ENCODE results near the gene GPX8. TPM values are rescaled to one million over a fixed set of nuclear protein-coding genes. Genes with fewer than 3 reads are reported as not detected.

Gene GPX8
- polyA plus RNA-seq, 1 donor from 2014 or later, result 1.2 TPM

DNA sequence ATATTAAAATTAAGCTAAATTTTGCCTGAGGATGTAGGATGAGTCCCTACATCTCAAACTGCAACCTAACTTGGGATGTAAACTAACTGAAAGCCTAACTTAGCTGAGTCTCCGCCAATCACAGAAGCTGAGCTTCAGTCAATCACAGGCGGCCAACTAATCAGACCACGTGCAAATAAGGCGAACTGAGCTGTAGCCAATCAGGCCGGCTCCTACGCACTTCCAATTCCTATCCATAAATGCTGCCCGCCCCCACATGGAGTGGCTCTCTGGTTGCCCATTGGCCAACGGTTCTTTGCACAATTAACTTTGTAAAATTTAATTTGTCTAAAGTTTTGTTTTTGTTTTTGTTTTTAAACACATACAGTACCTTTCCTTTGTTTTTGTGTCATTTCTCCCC lies 13.9 kb upstream of the GPX8 start:
- H3K9me2 ChIP-seq (ENCODE audit: insufficient read depth, low read length), result no peaks in the 10 kb centered on the region
- no peaks in the 10 kb centered on the region for H3K36me3 ChIP-seq (ENCODE audit: insufficient read depth, low read length)
- H3K4me2 ChIP-seq (ENCODE audit: low read length), result no peak overlapping the region
- TF ChIP-seq RAD21 (conservative IDR thresholded peaks at IDR 0.05) (no peak), EZH2 (IDR thresholded peaks at IDR 0.05; ENCODE audit: borderline replicate concordance, insufficient read depth, low read length, poor library complexity, severe bottlenecking) (no peak), POLR2AphosphoS5 (IDR thresholded peaks at IDR 0.05) (no peak), TAF1 (IDR thresholded peaks at IDR 0.05; ENCODE audit: low read depth) (no peak), EP300 (conservative IDR thresholded peaks at IDR 0.05; ENCODE audit: poor library complexity, severe bottlenecking) (no peak), SMC3 (conservative IDR thresholded peaks at IDR 0.05; ENCODE audit: poor library complexity) (no peak), CTCF (IDR thresholded peaks at IDR 0.05; ENCODE audit: poor library complexity, severe bottlenecking) (no peak), MXI1 (conservative IDR thresholded peaks at IDR 0.05; ENCODE audit: poor library complexity, severe bottlenecking) (no peak)
- TF ChIP-seq, protein P1, sequence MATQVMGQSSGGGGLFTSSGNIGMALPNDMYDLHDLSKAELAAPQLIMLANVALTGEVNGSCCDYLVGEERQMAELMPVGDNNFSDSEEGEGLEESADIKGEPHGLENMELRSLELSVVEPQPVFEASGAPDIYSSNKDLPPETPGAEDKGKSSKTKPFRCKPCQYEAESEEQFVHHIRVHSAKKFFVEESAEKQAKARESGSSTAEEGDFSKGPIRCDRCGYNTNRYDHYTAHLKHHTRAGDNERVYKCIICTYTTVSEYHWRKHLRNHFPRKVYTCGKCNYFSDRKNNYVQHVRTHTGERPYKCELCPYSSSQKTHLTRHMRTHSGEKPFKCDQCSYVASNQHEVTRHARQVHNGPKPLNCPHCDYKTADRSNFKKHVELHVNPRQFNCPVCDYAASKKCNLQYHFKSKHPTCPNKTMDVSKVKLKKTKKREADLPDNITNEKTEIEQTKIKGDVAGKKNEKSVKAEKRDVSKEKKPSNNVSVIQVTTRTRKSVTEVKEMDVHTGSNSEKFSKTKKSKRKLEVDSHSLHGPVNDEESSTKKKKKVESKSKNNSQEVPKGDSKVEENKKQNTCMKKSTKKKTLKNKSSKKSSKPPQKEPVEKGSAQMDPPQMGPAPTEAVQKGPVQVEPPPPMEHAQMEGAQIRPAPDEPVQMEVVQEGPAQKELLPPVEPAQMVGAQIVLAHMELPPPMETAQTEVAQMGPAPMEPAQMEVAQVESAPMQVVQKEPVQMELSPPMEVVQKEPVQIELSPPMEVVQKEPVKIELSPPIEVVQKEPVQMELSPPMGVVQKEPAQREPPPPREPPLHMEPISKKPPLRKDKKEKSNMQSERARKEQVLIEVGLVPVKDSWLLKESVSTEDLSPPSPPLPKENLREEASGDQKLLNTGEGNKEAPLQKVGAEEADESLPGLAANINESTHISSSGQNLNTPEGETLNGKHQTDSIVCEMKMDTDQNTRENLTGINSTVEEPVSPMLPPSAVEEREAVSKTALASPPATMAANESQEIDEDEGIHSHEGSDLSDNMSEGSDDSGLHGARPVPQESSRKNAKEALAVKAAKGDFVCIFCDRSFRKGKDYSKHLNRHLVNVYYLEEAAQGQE (IDR thresholded peaks at IDR 0.05; ENCODE audit: borderline replicate concordance), result no peak
- H3K27me3 ChIP-seq (ENCODE audit: insufficient read depth, low read depth, low read length), result no peaks in the 10 kb centered on the region
- H3F3A ChIP-seq (ENCODE audit: insufficient read depth, low read length, poor library complexity, severe bottlenecking), result no peaks in the 10 kb centered on the region
- H3K27ac ChIP-seq (ENCODE audit: low read length), result no peak overlapping the region
- H4K20me1 ChIP-seq (ENCODE audit: insufficient read depth), result no peaks in the 10 kb centered on the region
- H3K4me3 ChIP-seq (ENCODE audit: low read length), result no peak overlapping the region
- no peaks in the 10 kb centered on the region for H3K79me2 ChIP-seq (replicated peaks; ENCODE audit: insufficient read depth, low read length)
- no peak overlapping the region for H3K9ac ChIP-seq (ENCODE audit: low read length)
- H2AFZ ChIP-seq (ENCODE audit: low read depth, low read length), result no peak overlapping the region
- no peaks in the 10 kb centered on the region for H3K9me3 ChIP-seq (ENCODE audit: low read length)

DNA sequence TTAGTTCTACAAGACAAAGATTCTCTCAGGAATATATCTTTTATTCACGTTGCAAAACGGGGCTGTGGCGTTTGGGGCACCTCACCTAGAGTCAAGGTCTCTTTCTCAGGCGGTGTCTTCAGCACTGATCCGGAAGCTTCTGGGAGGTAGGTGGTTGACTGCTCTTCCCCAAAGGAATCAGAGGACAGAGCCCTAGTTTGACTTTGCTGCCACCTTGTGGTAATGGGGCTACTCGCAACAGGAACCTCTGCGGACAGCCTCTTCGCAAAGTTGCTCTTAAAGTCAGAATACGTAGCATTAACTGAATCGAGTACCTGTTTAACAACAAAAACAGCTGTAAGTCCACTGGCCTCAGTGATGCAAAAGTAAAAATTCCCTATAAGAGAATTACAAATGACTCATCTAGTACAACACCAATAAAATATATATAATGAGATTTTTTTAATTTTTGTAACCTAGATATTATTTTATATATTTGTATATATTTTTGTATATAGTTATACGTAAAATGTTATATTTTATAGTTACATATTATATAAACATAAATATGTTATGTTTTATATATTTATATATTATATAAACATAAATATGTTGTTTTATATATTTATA lies 13.3 kb upstream of the GPX8 start:
- H2AFZ ChIP-seq (ENCODE audit: low read depth, low read length), result no peak overlapping the region
- no peaks in the 10 kb centered on the region for H3F3A ChIP-seq (ENCODE audit: insufficient read depth, low read length, poor library complexity, severe bottlenecking)
- H3K79me2 ChIP-seq (replicated peaks; ENCODE audit: insufficient read depth, low read length), result no peaks in the 10 kb centered on the region
- H3K27me3 ChIP-seq (ENCODE audit: insufficient read depth, low read depth, low read length), result no peaks in the 10 kb centered on the region
- no peaks in the 10 kb centered on the region for H3K9me2 ChIP-seq (ENCODE audit: insufficient read depth, low read length)
- no peaks in the 10 kb centered on the region for H4K20me1 ChIP-seq (ENCODE audit: insufficient read depth)
- H3K36me3 ChIP-seq (ENCODE audit: insufficient read depth, low read length), result no peaks in the 10 kb centered on the region
- no peak overlapping the region for H3K4me3 ChIP-seq (ENCODE audit: low read length)
- H3K27ac ChIP-seq (ENCODE audit: low read length), result no peak overlapping the region
- TF ChIP-seq EZH2 (IDR thresholded peaks at IDR 0.05; ENCODE audit: borderline replicate concordance, insufficient read depth, low read length, poor library complexity, severe bottlenecking) (no peak), MXI1 (conservative IDR thresholded peaks at IDR 0.05; ENCODE audit: poor library complexity, severe bottlenecking) (no peak), RAD21 (conservative IDR thresholded peaks at IDR 0.05) (peak; percentile 97), CTCF (IDR thresholded peaks at IDR 0.05; ENCODE audit: poor library complexity, severe bottlenecking) (peak; percentile 94), TAF1 (IDR thresholded peaks at IDR 0.05; ENCODE audit: low read depth) (no peak), EP300 (conservative IDR thresholded peaks at IDR 0.05; ENCODE audit: poor library complexity, severe bottlenecking) (no peak), SMC3 (conservative IDR thresholded peaks at IDR 0.05; ENCODE audit: poor library complexity) (peak; percentile 98)
- no peaks in the 10 kb centered on the region for H3K9me3 ChIP-seq (ENCODE audit: low read length)
- H3K4me2 ChIP-seq (ENCODE audit: low read length), result no peak overlapping the region
- H3K9ac ChIP-seq (ENCODE audit: low read length), result no peak overlapping the region
